Neutrophil (primary cell): Measurements from ENCODE around the gene SF3B1.
"Not testable (repeated sequence)": the region's sequence is repeated elsewhere in the genome, so short reads cannot be mapped to it uniquely, and the experiment has no call there.

Experiments used
- H3K27ac ChIP-seq: fragments of 200-600 bp; sonication (generic); 2 replicates; pipeline ENCODE4 v1.5.1; 2016; ENCODE audit warnings: mild to moderate bottlenecking, moderate library complexity
- H3K27me3 ChIP-seq: fragments of 200-600 bp; sonication (generic); 2 replicates; pipeline ENCODE4 v1.6.0; 2016; ENCODE audit warnings: mild to moderate bottlenecking
- H3K36me3 ChIP-seq: fragments of 200-600 bp; sonication (generic); 2 replicates; pipeline ENCODE4 v1.5.1; 2017
- H3K4me1 ChIP-seq, 2 experiments: fragments of 200-600 bp in 1 of 2; sonication (generic) in 1 of 2; 1 replicate in 1 of 2; 2 replicates in 1 of 2; pipeline versions ENCODE4 v1.5.1 to v1.6.1; 2013 to 2016; ENCODE audit warnings: low read depth in 1 of 2, low read length in 1 of 2, mild to moderate bottlenecking in 1 of 2, moderate library complexity in 1 of 2; ENCODE audit not compliant: control insufficient read depth in 1 of 2, insufficient read depth in 1 of 2
- H3K4me3 ChIP-seq, 2 experiments: fragments of 200-600 bp in 1 of 2; sonication (generic) in 1 of 2; 1 replicate in 1 of 2; 2 replicates in 1 of 2; pipeline ENCODE4 v1.5.1; 2013 to 2016; ENCODE audit warnings: low read depth in 1 of 2, low read length in 1 of 2, mild to moderate bottlenecking in 1 of 2, moderate library complexity in 1 of 2
- H3K9me3 ChIP-seq: fragments of 200-600 bp; sonication (generic); 2 replicates; pipeline ENCODE4 v1.5.1; 2016
- TF ChIP-seq, protein P1 (sequence below): fragments of 200-600 bp; sonication (generic); IDR thresholded peaks from 2 replicates; pipeline ENCODE4 v1.5.1; 2016; ENCODE audit warnings: antibody characterized with exemption

Gene SF3B1

DNA sequence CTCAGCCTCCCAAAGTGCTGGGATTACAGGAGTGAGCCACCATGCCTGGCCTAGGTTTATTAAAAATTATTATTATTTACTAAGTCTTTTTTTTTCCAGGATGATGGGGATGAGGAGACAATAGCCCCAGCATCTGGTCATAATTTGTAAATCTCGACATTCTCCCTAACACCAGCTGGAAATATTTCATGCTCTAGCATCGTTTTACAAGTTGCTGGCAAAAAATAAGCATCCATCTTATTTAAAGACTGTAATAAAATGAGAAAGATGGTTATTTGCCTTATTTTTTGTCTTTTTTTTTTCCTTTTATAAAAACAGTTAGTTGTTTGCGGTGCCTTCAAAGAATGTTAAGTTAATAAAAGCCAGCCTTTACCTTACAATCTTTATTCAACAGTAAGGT is 56.7 kb downstream of the SF3B1 start:
- TF ChIP-seq, protein P1, sequence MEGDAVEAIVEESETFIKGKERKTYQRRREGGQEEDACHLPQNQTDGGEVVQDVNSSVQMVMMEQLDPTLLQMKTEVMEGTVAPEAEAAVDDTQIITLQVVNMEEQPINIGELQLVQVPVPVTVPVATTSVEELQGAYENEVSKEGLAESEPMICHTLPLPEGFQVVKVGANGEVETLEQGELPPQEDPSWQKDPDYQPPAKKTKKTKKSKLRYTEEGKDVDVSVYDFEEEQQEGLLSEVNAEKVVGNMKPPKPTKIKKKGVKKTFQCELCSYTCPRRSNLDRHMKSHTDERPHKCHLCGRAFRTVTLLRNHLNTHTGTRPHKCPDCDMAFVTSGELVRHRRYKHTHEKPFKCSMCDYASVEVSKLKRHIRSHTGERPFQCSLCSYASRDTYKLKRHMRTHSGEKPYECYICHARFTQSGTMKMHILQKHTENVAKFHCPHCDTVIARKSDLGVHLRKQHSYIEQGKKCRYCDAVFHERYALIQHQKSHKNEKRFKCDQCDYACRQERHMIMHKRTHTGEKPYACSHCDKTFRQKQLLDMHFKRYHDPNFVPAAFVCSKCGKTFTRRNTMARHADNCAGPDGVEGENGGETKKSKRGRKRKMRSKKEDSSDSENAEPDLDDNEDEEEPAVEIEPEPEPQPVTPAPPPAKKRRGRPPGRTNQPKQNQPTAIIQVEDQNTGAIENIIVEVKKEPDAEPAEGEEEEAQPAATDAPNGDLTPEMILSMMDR = no peak
- H3K9me3 ChIP-seq = no peaks in the 10 kb centered on the region

DNA sequence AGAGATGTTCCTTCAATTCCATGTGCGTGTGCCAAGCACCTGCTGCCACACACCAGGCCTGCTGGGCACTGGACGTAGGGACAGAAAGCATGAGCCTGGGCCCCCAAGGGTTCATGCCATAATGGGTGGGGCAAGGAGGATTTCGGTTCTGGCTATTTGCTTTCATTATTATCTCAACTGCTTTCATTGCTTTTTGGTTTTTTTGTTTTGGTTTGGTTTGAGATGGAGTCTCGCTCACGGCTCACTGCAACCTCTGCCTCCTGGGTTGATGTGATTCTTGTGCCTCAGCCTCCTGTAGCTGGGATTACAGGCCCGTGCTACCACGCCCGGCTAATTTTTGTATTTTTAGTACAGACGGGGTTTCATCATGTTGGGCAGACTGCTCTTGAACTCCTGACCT is 57.2 kb downstream of the SF3B1 start:
- TF ChIP-seq, protein P1 = no peak
- no peak overlapping the region for H3K27ac ChIP-seq
- no peaks in the 10 kb centered on the region for H3K9me3 ChIP-seq
- H3K27me3 ChIP-seq = no peaks in the 10 kb centered on the region
- no peak overlapping the region for H3K4me3 ChIP-seq
- H3K36me3 ChIP-seq = no peaks in the 10 kb centered on the region
- H3K4me1 ChIP-seq = no peaks in the 10 kb centered on the region

More for the DNA sequence above, 56.7 kb downstream of the SF3B1 start:
- Histone ChIP-seq H3K27ac (no peak overlapping the region), H3K4me1 (no peaks in the 10 kb centered on the region), H3K27me3 (no peaks in the 10 kb centered on the region), H3K36me3 (no peaks in the 10 kb centered on the region), H3K4me3 (no peak overlapping the region)

DNA sequence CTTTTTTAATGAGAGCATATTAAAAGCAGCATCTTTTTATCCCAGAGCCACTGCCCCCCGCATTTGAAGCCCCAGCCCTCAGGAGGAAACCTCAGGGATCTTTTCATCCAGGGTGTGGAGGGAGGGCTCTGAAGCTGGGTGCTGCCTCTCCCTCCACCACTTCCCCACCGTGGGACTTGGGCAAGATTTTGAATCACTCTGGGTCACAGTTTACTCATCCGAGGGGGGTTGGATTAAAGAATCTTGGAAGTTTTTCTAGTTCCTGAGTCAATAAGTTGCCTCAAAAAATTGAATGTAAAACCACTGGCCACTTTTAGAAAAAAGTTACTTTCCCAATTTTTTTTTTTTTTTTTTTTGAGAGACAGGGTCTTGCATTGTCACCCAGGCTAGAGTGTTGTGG is 62.2 kb downstream of the SF3B1 start:
- Histone ChIP-seq H3K36me3 (no peaks in the 10 kb centered on the region), H3K9me3 (no peaks in the 10 kb centered on the region), H3K4me1 (no peaks in the 10 kb centered on the region), H3K27me3 (no peaks in the 10 kb centered on the region), H3K4me3 (no peak overlapping the region), H3K27ac (no peak overlapping the region)
- TF ChIP-seq, protein P1 = no peak

DNA sequence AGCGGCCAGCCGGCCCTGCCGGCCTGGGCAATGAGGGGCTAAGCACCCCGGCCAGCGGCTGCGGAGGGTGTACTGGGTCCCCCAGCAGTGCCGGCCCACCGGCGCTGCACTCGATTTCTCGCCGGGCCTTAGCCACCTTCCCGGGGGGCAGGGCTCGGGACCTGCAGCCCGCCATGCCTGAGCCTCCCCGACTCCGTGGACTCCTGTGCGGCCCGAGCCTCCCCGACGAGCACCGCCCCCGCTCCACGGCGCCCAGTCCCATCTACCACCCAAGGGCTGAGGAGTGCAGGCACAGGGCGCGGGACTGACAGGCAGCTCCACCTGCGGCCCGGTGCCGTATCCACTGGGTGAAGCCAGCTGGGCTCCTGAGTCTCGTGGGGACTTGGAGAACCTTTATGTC is 64.2 kb downstream of the SF3B1 start:
- not testable (repeated sequence) for H3K36me3 ChIP-seq, H3K27ac ChIP-seq, H3K4me1 ChIP-seq, H3K9me3 ChIP-seq, H3K4me3 ChIP-seq, H3K27me3 ChIP-seq

DNA sequence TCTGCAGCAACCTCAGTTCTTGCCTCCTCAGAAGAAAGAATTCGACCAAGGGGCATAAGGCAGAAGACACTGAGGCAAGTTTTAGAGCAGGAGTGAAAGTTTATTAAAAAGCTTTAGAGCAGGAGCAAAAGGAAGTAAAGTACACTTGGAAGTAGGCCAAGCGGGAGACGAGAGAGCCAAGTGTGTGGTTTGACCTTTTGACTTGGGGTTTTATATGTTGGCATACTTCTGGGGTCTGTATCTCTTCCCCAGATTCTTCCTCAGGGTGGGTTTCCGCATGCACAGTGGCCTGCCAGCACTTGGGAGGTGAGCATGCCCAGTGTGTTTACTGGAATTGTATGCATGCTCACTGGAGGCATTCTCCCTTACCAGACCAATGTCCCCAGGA is 64.9 kb downstream of the SF3B1 start:
- Histone ChIP-seq H3K4me1 (no peaks in the 10 kb centered on the region), H3K9me3 (no peaks in the 10 kb centered on the region), H3K27ac (no peak overlapping the region), H3K4me3 (no peak overlapping the region), H3K36me3 (no peaks in the 10 kb centered on the region), H3K27me3 (no peaks in the 10 kb centered on the region)
- TF ChIP-seq, protein P1 = no peak

DNA sequence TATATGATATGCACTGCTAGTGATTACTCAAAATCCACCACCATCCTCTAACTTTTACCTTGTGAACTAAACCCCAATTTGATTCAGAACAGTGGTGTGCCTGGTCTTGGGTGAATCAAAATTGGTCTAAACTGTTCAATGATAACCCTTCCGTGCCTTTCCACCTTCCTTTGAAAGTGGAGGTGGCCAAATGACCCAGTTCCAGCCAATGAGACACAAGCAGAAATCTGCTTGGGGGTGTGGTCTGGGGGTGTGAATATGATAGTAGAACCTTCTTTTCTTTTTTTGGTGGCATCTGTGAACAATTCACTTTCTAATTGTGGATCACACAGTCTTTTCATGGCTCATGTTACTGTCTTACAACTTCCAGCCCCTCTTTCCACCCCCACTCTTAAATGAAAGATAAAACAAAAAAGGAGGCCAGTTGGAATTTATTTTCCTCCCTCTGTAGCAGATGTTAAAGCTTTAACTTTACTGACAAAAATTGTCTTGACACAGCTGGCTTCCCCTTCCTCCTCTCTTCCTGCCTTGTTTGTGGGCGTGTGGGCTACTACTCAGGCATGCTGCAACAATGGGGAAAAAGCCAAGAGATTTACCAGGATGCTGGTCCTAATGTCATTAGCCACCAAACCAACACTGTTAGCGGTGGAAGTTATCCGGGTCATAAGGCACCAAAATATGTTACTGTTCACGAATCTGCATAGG is 65.4 kb downstream of the SF3B1 start:
- Histone ChIP-seq H3K27ac (no peak overlapping the region), H3K27me3 (no peaks in the 10 kb centered on the region), H3K36me3 (no peaks in the 10 kb centered on the region), H3K9me3 (no peaks in the 10 kb centered on the region), H3K4me3 (no peak overlapping the region), H3K4me1 (no peaks in the 10 kb centered on the region)
- TF ChIP-seq, protein P1 = no peak
